NCI-H146 treated with DMSO at 0.1 percent for 48 hours (cell line): ENCODE data around the gene FSD1.
A peak's percentile ranks its signal among the peaks of the same experiment; 100 is the strongest.
"Not testable (repeated sequence)": the region's sequence is repeated elsewhere in the genome, so short reads cannot be mapped to it uniquely, and the experiment has no call there.

Experiments
- DNase-seq: peaks from one replicate; lab custom pipeline; 2025; ENCODE audit not compliant: unreplicated experiment; lab: John Stamatoyannopoulos, UW

The FSD1 gene

DNA sequence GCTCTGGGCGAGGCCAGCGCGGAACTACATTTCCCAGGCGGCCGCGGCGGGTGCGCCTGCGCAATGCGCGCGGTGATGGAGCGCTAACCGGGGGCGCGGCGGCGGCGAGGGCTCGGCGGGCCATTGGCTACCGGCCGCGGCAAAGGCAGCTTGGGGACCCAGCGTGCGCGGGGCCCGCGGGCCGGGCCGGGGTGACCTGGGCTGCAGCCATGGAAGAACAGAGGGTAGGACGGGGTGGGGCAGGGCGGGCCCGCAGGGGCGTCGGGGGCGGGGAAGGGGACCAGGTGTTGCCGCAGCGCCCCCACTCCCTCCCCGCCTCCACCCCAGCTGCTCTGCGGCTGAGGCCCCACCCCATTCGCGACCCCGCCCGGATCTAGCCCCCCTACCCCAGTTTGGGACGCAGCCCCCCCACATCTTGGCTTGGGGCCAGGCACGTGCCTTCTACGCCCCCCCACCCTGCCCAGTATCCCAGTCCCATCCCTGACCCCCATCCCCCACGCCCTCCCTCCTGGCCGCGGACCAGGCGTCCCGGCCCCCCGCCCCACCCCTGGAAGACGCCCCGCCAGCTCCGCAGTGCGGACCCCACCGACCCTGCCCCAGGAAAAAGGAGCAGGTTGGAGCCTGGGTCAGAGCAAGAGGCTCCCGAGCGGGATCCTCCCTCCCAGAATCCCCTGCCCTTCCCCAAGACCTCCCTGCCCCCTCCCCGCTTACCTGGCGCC, at the start of gene FSD1:
Gene FSD1 (plus strand): TSS at position 61 of the 719 bp plus-strand sequence. CDS start 149 bp downstream, at position 210.
- peak; percentile 20 for DNase-seq

DNA sequence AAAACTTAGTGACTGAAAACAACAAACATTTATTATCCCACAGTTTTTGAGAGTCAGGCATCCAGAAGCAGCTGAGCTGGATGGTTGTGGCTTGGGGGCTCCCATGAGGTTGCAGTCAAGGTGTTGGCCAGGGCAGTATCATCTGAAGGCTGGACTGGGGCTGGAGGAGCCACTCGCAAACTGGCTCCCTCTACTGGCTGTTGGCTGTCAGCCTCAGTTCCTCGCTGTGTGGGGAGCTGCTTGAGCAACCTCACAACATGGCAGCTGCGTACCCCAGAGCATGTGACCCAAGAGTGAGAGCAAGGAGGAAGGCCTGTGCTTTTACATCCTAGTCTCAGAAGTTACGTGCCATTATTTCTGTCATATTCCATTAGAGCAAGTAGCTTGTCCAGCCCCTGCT, 47.8 kb upstream of the FSD1 start:
- DNase-seq: no peak

DNA sequence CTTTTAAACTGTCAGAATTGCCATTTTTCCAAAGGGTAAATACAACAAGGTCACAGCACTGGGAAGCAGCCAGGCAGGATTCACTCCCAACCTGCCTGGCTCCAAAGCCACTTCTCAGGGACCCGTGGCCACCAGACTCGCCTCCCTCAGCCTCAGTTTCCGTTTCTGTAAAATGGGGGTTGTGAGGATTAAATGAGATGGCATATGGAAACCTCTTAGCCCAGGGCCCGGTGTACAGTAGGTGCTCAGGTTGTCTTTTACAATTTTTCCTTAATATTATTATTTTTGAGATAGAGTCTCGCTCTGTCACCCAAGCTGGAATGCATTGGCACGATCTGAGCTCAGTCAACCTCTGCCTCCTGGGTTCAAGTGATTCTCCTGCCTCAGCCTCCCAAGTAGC, 47.4 kb upstream of the FSD1 start:
- DNase-seq: no peak

DNA sequence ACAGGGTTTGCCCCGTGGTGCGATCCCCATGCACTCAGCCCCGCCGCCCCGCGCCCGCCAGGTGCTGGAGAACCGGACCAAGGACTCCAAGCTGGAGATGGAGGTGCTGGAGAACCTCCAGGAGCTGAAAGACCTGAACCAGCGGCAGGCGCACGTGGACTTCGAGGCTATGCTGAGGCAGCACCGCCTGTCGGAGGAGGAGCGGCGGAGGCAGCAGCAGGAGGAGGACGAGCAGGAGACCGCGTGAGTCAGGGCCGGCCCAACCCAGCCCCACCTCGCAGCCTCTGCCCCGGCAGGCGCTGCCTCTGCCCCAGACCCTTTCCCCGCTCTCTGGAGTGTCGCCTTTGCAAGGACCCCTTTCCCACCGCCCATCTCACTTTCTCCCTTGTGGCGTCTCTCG, 46.2 kb upstream of the FSD1 start:
- no peak for DNase-seq

DNA sequence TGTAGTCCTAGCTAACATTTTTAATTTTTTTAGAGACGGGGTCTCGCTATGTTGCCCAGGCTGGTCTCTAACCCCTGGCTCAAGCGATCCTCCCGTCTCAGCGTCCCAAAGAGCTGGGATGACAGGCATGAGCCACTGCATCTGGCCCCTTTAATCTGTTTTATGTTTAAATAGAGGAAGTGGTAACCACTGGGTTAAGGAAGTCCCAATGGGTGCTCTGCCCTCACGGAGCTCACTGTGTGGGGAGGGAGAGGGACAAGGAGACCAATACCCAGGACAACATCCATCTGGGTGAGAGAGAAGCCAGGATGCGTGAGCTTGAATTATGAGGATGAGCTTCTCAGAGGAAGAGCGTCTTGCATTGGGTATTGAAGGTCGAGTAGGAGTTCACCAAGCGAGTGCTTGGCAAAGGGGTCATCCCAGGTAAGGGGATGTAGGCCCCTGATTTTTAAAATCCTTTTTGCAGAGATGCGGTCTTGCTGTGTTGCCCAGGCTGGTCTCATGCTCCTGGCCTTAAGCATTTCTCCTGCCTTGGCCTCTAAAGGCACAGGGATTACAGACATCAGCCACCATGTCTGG, 43.7 kb upstream of the FSD1 start:
- no peak for DNase-seq

DNA sequence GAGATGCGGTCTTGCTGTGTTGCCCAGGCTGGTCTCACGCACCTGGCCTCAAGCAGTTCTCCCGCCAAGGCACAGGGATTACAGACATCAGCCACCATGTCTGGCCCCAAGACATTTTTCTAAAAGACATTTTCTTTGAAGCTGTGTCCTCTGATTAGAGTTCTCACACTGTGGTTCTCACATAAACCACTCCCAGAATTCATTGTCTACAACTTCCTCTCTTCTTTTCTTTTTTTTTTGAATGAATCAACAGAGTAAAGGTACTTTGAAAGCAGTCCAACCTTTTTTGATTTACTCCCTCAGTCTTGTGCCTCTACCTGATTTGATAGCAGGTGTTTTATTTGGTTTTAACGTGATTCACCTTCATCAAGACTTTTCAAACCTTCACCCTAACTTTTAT, 39.6 kb upstream of the FSD1 start:
- DNase-seq: no peak

DNA sequence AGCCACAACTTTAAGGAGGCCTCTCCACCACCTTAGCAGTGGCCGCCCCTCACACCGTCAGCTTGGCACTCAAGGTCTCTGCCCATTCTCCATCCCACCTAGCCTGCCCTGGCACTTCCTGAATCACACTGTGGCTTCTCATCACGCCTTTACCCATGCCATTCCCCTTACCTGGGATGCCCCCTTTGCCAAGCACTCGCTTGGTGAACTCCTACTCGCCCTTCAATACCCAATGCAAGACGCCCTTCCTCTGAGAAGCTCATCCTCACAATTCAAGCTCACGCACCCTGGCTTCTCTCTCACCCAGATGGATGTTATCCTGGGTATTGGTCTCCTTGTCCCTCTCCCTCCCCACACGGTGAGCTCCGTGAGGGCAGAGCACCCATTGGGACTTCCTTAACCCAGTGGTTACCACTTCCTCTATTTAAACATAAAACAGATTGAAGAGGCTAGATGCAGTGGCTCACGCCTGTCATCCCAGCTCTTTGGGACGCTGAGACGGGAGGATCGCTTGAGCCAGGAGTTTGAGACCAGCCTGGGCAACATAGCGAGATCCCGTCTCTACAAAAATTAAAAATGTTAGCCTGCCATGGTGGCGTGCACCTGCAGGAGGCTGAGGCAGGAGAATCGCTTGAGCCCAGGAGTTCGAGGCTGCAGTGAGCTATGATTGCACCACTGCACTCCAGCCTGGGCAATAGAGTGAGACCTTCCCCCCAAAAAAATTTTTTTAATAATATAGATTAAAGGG, 38.0 kb upstream of the FSD1 start:
- DNase-seq: no peak

DNA sequence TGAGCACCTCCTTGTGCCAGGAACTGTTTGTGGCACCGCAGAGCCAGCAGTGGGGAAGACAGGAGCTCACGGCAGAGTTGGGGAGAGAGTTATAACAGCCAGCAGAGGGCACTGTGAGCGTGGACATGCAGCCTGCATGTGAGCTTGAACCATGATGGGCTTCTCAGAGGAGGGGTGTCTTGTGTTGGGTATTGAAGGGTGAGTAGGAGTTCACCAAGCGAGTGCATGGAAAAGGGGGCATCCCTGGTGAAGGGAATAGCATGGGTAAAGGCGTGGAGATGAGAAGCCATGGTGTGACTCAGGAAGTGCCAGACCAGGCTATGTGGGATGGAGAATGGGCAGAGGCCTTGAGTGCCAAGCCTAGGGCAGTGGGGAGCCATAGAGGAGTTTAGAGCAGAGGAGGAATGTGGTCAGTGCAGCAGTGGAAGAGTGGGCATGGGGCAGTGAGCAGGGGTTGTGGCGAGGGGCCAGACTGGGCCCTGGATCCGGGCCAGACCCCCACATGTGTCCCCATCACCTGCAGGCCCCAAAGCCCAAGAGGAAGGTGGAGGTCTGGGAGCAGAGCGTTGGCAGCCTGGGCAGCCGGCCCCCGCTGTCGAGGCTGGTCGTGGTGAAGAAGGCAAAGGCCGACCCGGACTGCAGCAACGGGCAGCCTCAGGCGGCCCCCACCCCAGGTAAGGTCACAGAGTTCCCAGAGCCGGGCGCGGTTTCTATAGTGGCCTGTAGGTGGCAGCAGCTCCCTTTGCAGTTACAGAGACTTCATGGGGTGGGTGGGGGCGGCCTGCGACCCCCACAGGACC, 37.1 kb upstream of the FSD1 start:
- peak; percentile 1 for DNase-seq

DNA sequence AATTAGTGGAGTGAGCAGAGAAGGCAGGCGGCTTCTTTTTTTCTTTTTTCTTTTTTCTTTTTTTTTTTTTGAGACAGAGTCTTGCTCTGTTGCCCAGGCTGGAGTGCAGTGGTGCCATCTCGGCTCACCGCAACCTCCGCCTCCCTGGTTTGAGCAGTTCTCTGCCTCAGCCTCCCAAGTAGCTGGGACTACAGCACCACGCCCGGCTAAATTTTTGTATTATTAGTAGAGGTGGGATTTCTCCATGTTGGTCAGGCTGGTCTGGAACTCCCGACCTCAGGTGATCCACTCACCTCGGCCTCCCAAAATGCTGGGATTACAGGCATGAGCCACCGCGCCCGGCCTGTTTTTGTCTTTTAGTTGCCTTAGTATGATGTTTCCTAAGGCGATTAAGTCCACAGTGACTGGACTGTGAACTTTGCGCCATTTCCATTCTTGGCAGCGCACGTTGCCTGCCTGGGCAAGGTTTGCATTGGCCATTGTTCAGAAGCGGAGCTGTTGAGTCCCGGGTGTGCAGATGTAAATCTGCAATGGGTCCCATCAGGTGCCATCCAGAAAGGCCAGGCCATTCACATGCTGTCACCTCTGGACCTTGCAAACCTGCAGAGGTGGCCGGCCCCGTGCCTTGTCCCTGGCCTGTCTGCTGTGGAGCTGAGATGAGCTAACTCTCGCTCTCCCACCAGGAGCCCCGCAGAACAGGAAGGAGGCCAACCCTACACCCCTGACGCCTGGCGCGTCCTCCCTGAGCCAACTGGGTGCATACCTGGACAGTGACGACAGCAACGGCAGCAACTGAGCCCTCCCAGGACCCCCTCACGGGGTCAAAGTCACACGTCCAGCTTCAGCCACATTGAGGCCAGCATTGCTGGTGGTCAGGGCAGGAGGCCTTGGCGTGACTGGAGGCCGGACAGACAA, 36.2 kb upstream of the FSD1 start:
- no peak for DNase-seq

DNA sequence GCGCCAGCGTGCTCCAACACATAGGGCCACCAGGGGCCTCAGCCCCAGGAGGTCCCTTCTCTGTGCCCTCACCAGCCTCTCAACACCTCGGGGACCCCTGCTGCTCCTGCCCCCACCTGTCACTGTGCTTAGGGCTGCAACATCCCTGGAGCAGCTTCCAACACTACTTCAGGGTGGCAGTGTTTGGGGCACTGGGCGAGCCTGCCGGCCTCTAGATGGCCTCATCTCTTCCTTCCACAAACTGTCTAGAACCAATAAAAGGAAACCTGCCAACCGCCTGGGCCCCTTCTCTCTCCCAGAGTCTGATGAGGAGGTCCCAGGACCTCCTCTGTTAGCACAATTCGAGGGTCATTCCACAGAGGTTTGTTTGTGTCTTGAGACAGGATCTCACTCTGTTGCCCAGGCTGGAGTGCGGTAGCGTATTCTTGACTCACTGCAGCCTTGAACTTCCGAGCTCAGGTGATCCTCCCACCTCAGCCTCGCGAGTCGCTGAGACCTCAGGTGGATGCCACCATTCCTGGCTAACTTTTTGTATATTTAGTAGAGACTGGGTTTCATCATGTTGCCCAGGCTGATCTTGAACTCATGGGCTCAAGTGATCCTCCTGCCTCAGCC, 35.5 kb upstream of the FSD1 start:
- DNase-seq: no peak

DNA sequence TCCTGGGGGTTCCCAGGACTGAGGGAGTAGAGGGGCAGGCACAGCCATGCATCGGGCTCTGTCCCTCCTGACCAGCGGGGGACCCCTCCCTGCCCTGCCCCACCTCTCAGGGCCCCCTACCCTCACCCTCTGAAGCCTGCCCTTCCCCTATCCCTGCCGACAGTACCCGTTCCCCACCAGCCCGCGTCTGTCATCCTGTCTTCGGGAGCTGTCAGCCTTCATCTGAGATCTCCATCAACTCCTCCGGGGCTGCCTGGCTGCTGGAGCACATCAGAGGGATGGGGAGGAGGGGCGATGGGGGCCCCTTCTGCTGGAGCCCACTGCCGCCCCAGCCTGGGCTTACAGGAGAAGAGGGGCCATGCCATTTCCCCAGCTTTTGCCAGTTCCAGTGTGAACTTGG, 31.5 kb upstream of the FSD1 start:
- DNase-seq: no peak

DNA sequence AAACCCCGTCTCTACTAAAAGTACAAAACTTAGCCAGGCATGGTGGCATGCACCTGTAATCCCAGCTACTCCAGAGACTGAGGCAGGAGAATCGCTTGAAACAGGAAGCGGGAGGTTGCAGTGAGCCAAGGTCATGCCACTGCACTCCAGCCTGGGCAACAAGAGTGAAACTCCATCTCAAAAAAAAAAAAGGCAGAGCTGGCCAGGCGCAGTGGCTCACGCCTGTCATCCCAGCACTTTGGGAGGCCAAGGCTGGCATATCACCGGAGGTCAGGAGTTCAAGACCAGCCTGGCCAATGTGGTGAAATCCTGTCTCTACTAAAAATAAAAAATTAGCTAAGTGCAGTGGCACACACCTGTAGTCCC, 30.1 kb upstream of the FSD1 start:
- DNase-seq: not testable (repeated sequence)

DNA sequence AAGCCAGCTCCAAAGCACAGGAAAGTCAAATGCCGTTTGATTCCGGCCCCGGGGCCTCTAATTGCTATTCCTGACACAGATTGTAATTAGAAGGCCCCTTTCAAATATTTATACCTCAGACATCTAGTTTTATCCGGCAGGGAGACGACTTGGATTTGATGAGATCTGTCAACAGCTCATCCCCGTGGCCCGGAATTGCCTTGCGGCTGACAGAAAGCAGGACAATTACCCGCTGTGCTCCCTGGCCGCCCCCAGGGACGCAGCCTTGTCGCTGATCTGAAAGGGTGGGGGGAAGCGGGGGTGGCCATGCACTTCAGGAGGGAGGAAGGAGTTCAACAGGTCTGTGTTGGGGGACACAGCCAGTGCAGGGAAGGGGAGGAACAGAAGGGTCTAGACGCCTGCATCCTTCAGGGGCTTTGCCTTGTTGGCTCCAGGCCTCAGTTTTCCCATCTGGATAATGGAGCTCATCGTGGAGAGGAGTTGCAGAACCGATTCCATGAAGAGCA, 27.2 kb upstream of the FSD1 start:
- DNase-seq: no peak

DNA sequence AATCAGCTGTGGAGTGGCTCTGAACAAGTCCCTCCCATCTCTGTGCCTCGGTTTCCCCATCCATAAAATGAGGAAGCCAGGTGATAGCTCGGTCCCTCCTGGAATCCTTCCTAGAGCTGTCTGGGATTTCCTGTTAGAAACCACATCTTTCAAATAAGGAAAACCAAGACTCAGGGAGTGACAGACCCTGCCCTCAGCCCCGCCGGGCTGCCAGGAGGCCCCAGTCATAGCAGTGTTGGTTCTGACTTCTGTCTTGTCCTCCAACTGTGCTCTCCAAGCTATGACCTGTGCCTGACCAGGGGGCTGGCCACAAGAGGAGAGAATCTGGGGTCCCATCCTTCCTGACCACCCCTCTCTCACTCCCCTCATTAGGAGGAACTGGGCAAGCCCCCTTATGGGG, 26.4 kb upstream of the FSD1 start:
- DNase-seq: no peak

DNA sequence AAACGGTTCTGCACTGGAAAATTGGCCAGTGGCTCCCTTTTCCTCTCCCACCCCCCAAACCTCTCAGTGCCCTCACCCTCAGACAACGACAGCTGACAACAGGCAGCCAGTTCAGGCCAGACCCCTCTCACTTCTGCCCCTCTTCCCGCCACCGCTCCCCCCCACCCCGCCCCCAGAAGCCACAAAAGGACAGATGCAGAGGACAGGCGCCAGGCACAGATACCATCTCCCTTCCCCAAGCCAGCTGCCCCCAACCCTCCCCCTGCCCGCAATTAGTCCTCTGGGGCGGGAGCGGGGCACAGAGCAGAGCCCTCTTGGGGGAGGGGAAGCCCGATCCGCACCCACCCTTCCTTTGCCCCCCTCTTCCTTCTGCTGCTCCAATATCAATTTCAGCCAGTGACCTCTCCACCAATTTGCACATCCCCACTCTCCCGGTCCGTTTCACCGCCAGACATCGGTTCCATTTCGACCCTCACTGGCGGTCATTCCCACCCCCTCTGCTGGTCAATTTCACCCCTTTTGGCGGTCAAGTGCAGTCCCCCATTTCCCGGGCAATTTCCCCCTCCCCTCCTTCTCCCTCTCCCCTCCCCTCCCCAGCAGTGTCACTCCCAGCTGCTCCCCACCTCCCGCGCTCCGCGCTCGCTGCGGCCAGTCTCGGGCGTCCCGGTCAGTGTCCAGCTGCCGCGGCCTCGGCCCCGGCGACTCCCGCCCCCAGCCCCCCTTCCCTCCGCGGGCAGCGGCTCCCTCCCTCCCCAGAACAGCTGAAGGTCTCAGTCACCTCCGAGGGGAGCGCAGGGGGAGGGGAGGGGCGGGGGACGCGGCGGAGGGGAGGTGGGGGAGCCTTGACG, 25.8 kb upstream of the FSD1 start, which contains the start of gene SHD:
Gene SHD (plus strand): TSS at position 848 of the 848 bp plus-strand sequence. CDS start 798 bp downstream, outside the sequence.
- DNase-seq: peak; percentile 10

DNA sequence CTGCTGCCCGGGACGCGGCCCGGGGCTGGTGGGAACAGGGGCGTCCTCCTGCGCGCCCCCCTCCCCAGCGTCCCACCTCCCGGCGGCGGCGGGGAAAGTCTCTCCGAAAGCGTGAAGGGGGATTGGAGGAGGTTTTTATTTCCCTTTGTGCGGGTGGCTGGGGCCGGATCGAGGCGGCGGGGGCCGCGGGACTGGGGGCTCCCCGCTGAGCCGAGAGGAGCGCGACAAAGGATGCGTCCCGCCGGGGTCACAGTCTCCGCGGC, 25.2 kb upstream of the FSD1 start:
- no peak for DNase-seq

DNA sequence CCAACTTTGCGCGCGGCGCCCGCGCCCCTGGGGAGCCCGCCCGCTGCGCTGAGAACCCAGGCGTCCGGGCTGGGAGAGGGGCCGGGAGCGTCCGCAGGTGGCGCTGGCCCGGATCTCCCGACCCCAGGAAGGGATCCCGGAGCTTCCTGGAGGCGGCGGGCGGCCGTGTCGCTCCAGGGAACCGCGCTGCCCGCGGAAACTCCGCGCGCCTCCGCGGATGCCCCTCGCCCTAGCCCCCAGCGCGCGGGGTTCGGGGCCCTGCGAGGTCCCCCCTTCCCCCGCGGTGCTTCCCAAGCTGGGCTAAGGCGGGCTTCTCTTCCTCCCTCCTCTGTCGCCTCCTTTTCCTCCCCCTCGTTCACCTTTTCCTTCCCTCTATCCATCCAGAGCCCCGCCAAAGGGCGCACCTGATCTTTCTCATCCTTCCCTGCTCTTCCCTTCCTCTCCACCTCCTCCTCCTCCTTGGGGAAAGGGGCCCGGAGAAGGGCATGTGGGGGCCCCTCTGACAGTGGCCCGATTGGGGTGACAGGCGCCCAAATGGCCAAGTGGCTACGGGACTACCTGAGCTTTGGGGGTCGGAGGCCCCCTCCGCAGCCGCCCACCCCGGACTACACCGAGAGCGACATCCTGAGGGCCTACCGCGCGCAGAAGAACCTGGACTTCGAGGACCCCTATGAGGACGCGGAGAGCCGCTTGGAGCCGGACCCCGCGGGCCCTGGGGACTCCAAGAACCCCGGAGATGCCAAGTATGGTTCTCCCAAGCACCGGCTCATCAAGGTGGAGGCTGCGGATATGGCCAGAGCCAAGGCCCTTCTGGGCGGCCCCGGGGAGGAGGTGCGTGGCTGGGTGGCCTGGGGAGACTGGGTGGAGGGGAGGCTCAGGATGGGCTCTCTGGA, 24.6 kb upstream of the FSD1 start:
- DNase-seq: no peak
